ENCODE measurements around the gene EPHA6.

- TF ChIP-seq EZH2phosphoT487 (IDR thresholded peaks at IDR 0.05; ENCODE audit: insufficient read depth, low read depth), result no peak
- TF ChIP-seq EZH2 (IDR thresholded peaks at IDR 0.05; ENCODE audit: insufficient read depth, poor library complexity, severe bottlenecking), result no peak
Measured at GRCh38 chr3:97510795-97511194, 696.4 kb downstream of the EPHA6 start.

Measured in GM23248 (cell line).